Kidney glomerular epithelial cell (primary cell): ENCODE data around the gene PRR20G.

Experiments used
- DNase-seq: peaks from one replicate; lab custom pipeline; 2025; lab: John Stamatoyannopoulos, UW

The PRR20G gene

DNA sequence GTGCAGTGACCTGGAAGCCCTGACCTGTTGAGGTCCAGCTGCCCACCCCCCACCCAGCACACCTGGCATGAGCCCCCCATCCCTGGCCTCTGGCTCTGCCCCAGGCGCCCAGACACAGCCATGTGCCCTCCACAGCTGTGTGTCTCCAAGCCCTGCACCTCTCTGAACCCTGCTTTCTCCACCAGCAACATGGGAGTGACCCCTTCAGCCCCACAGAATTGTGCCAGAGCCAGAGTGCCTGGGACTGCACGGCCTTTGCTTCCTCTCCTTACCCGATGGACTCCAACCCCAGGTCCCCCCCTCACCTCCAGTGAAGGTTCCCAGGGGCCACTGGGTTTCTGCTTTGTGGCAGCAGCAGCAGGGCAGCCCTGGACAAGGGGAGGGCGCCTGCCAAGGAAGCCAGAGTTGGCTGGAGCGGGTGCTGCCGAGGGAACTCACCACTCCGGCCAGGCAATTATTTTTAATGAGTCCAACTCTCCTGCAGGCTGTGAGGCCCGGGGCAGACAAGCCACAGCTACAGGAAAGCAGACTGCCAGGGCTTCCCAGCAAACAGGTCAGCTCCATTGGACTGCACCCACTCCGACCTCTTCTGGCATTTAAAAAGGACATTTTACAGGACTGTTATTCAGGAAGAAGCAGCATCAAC lies 24.1 kb downstream of the PRR20G start:
- no peak for DNase-seq

DNA sequence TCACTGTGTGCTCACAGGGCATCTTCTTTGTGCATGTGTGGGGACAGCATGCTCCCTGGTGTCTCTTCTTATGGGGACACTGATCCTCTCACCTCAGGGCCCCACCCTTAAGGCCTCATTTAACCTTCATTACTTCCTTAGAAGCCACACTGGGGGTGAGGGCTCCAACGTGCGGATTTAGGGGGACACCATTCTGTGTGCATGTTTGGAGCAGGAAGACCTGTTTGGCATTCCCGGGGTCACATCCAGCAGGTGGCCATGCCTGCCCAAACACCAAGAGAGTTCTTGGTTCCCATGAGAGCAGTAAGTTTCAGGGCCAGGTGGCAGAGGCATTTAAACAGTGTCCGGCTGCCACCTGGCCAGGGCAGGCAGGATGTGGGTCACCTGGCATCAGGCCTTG lies 24.8 kb downstream of the PRR20G start:
- no peak for DNase-seq

DNA sequence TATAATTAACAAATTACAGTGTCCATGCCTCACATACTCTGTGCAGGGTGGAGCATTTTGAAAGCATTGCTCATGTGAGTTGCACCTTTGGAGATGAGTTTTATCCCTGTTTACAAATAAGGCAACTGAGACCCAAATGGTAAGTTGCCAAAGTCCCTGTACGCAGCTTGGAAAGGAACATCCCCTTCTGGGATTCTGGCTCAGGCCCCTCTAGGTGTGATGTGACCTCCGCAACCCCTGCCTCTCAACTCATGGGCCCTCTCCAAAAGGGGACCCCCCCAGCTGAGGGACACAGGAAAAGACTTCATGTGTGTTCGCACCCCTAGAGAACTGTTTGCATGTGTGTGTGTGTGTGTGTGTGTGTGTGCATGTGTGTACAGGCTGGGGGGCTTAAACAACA lies 25.3 kb downstream of the PRR20G start:
- no peak for DNase-seq

DNA sequence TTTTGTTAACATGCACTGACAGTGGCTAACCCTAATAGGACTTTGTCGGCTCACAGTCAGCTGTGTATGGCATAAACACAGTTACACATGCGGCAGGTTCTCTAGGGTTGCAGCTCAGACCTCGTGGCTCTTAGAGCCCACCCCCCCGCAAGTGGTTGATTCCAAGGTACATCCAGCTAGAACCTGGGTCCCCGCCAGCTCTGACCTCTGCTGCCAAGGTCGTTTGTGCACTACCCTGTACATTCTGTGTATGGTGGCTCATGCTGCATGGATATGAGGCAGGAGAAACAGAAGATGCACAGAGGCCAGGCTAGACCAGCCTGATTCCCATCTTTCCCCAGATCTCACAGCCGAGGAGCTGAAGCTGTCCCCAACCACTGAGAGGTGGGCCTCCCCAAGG lies 25.9 kb downstream of the PRR20G start:
- DNase-seq = no peak

DNA sequence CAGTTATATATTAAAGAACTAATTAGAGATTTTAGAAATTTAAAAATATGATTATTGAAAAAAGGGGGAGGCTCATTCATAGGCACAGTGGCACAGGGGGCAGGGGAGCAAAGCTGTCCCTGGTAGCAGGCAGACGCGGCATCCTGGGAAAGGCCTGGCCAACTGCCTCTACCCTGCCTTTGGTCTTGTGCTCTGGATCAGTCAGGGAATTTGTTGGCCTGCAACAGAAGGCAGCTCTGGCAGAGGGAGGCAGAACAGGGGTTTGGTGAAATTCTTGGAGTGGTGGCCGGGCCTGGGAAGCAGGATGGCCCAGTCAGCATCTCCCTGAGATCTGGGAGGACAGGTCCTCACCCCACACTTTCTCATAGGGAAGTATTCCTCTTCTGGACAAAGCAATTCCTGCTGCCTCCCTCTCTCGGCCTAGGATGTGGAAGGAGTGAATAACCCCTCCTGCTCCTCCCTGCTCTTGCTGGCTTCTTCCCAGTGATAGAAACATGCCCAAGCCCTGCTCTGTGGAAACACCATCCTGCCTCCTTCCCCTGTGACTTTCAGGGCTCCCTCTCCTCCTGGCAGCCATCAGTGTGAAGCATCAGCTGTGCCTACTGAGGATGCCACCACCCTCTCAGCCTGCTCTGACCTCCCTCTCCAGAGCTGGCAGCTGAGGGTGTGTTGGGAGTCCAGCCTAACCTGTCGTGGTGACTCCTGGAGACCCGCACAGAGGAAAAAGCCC lies 26.9 kb downstream of the PRR20G start:
- DNase-seq = no peak

DNA sequence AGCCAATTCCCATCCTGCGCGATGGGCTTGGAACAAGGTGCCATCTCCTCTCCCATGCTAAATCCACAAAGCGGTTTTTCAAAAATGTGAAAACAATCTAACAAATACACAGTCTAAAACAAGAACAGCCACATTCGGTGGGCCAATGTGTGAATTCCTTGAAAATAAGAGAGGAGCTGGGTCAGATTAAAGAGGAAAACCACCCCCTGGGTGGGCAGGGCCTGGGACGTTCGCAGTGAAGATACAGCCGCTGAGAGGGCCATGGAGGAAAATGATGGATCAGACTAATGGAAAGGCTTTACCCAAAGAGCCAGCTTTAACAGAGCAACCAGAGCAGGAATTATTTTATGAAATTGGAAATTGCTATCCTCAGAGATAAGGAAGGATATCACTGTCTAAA lies 27.4 kb downstream of the PRR20G start:
- DNase-seq = no peak

DNA sequence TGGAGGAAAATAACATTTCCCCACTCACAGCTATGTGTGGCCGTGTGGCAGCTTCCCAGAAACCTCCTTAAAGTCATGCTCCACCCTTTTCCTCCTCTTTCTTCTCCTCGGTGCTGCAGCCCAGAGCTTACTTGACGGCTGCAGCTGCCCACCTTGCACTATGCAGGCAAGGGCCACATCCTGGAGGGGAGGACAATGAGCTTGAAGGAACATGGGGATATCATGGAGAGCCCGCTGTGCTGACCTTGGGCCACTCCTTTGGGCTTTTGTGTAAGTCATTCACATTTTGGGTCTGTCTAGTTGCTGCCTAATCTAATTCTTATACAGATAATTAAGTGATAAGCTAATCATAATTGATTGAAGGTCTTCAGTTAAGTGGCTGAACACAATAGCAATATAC lies 28.0 kb downstream of the PRR20G start:
- DNase-seq = no peak

DNA sequence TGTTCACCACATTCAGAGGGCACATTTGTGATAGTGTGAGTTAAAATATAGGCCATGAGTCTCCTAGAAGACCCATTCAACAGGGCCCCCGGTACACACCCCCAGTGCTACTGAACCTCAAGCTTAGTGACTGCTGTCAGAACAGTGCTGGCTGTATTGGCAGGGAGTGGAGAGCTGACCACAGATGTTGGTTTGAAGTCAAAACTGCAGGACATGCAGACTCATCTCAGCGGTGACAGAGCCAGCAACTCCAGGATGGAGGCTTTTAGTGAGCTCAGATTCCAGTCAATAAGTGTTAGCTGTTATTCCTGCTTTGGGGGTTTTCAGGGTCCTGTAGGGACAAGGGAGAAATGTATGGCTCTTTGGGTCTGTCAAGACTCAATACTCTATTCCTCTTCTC lies 29.1 kb downstream of the PRR20G start:
- DNase-seq = no peak

DNA sequence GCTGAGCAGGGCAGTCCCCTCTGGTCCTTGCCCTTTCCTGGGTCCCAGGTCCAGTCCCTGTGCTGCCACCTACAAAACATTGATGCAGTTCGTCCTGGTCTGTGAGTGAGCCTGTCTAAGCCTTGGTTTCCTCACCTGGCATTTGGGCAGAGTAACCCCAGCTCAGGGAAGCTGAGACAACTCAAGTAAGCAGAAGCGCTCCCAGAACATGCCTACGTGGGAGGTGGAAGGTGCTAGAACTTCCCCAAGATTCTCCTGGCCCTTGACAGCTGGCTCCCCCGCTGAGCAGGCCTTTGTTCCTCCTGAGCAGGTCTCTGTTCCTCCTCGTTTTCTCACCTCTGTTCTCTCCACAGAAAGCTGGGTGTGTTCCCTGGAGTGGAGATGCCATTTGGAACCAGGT lies 30.5 kb downstream of the PRR20G start:
- DNase-seq = no peak

DNA sequence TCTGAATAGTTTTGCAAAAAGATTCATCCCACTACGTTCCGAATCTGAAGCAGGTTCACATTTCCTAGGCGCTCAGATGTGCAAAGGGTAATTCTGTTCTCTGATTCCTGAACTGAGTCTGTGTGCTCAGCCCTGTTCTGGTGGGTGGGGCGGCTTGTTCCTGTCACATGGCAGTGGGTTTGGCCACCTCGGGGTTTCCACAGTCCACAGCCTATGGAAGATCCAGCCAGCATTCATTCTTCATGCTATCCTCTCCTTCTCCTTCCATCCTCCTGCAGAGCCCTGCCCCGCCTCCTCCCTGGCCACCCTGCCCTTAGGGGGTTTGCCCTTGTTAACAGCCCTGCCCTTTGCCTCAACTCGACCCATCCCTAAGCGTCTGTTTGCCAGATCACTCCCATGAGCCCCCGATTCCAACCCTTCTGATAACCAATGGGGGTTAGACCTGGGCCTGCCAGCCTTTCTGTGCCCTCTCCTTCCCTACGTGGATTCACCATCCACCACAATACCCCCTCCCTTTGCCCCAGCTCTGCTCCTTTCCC lies 31.0 kb downstream of the PRR20G start:
- no peak for DNase-seq

DNA sequence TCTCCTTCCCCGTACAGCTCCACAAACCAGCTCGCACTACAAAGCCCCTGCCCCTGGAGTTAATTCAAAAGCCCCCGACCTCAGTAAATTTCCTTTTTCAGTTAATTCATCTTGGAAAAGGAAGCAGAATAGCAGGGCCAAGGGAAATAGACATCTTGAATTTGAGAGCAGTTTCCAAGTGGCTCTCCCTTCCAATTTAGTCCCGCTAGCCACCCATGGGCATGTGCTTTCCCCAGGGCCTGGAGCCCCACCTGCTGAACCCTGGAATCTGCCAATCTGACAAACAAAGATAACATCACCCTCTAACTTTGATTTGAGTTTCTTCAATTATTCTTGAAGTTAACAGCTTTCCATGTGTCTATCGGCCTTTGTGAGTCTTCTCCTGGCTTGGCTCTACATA lies 31.7 kb downstream of the PRR20G start:
- no peak for DNase-seq

DNA sequence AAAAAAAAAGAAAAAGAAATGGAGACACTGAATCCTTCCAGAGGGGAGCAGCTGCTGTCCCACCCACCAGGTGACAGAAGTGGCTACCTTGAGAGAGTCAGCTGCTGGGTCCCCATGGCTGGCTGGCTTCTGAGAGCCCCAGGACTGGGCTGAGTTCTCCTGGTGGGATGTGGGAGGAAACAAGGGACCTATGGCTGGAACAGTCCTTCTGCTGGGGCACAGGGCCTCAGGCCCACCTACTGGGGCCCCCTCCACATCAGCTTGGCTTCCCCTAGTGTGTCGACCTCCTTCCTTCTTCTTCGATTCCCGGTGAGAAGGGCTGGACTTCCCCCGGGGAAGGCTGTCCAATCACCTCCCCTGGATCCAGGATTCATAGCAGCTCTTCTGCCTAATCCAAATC lies 32.3 kb downstream of the PRR20G start:
- DNase-seq = no peak

DNA sequence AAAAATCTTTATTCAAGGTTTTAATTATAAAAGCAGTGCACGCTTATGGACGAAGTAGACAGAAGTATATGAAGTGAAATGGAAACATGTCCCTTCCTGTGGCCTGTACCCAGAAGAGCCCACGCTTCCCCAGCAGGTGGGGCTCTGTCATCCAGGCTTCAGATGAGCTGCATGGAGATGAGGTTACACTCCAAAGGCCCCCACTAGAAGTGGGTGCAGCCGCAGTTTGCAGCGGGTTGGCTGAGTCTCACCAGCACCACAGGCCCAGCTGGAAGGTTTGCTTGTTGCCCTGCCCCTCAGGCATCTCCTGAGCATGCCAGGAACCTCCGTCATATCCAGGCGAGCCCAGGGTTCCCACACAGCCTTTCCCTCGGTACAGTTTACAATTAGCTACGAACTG lies 33.1 kb downstream of the PRR20G start:
- peak; percentile 1 for DNase-seq

DNA sequence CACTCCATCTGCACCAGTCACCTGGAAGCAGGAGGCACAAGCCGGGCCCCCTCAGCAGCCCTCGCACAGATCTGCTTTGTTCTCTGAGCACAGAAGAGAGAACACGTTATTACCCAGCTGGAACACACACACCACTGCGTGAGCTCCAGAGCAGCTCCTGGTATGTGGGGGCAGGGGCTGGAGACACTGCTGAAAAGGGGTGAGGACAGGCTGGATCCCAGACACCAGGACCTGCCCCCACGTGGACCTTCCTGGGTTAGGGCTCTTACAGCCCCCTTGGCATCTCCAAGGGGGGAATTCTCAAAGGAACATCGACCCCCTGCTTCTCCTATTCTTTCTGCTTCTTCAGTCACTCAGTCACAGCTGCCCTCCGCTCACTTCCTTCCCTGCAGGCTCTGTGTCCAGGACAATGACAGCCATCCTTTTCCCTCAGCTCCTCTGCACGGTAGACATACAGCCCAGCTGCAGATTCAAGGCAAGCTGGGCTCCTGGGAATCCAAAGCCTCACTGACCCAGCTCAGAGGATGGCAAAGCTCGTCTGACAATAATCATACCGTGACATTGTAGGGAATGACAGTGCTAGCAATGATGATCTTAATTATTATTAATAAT lies 33.7 kb downstream of the PRR20G start:
- no peak for DNase-seq

DNA sequence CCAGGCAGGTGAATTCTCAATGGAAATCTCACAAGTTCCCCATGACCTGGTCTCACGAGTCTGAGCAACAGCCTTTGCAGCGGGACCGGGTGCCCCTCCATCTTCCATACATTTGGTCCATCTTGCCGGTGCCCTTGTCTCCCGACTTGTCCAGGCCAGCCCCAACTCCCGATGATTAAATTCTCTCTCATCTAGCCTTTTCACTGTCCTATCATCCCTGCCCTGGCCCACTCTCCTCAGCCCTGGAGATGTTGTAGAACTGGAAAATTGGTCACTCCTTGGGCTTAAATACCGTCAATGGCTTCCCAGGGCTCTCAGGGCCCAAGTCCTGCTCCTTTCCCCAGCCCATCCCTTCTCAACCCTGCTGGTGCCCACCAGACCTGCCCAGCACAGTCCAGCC lies 34.4 kb downstream of the PRR20G start:
- DNase-seq = no peak

DNA sequence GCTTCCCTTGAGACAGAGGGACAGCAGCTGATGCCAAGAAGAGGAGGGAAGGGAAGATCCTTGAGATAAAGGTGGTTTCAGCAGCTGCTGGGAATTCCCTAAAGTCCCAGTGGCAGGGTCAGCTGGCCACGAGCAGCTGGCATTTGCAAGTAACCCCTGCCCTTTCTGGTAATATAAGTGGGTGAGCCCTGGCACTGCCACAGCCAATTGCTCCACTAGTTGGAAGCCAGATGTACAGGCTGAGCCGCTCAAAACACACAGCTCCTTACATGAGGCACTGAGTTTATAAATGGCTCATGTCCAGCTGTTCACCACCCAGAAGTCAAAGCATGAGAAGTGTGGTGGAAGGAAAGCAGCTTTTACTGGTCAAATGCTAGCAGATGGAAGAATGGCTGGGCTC lies 35.4 kb downstream of the PRR20G start:
- no peak for DNase-seq

DNA sequence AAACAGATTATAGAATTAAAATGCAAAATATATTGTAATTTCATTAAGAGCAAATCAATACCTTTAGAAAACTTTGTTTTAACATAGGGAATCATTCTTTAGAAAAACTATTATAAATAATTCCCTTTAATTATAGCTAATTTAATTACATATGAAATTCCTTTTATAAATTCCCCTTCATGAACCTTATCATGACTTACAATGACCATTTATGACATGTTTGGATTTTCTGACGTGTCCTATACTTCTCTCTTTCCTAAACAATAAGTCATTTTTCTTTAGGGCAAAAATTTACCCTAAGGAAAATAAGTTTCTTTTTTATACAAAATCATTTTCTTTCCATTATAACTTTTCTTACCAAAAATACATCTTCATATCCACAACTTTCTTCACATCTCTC lies 37.8 kb downstream of the PRR20G start:
- no peak for DNase-seq

DNA sequence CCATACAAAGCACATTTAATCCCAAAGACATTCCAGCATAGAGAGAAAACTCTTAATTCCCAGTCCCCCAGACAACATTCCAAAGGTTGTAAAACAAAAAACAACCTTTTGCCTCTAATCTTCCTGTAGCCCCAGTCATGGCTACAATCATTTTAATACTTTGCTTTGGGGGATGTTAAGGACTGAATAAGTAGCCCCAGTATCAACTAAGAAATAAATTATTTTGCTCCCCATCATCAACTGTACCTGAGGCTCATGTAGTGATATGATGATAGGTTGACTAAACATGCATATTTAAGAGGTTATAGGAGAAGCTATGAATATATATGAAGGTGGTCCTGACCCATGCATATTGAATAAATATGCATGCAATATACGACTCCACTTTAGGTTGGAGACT lies 40.6 kb downstream of the PRR20G start:
- DNase-seq = no peak

DNA sequence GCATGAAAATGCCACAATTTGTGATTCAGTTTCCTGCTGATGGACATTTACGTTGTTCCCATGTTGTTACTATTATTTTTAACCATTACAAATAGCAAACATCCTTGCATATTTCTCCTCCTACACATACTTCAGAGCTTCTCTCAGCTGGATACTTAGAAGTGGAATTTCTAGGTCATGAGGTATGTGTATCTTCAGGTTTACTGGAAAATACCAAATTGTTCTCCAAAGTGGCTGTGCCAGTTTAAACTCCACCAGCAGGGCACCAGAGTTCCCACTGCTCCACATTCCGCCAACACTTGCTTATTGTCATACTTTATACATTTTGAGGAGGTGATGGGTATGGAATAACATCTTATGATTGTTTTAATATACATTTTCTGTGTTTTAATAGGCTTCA lies 49.2 kb downstream of the PRR20G start:
- peak; percentile 63 for DNase-seq

DNA sequence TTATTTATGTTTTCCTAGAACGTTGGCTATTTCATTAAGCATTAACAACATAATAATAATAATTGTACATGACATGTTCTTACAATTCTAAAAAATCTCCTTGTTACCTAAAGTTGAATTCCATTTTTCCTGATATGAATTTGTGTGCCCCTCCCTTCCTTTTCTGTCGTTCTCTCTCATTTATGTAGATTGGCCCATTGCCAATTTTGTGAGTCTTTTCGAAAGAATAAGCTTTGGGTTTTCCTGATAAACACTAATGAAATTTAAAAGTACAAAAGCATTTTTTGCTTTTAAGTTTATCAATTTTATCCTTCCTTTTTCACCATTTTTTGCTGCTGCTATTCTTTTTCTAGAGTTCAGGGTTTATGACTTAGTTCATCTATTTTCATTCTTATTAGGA lies 50.0 kb downstream of the PRR20G start:
- DNase-seq = no peak

DNA sequence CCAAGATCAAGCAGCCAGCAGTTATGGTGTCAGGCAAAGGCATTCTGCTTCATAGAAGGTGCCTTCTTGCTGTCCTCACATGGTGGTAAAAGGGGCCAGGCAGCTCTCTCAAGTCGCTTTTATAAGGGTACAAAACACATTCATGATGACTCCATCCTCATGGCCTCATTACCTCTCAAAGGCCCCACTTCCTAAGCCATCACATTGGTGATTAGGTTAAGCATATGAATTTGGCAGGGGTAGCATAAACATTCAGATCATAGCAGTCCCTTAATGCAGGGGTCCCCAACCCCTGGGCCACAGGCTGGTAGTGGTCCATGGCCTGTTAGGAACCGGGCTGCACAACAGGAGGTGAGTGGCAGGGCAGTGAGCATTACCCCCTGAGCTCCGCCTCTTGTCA lies 52.1 kb downstream of the PRR20G start:
- DNase-seq = no peak

DNA sequence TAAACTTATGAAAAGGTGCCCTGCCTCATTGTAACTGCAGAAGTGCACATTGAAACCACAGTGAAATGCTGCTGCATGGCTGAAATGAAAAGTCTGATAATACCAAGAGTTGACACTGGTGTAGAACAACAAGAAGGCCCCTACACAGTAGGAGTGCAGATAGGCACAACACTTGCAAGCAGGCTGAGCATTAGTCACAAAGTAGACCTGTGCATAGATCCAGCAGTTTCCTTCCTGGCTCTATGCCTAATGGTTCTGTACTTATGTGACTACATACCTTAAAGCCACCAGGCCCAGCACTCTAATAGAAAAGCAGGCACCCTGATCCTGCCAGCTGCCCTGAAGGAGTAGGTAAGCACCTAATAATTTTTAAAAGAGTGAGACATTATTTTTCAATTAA lies 53.1 kb downstream of the PRR20G start:
- no peak for DNase-seq
